Rectal smooth muscle tissue (tissue), 1 donor: Measurements from ENCODE around the gene NIPAL4.
"Not testable (repeated sequence)": the region's sequence is repeated elsewhere in the genome, so short reads cannot be mapped to it uniquely, and the experiment has no call there.

ENCODE experiments used
- H3K27ac ChIP-seq: one replicate; pipeline ENCODE4 v1.7.0; 2013; ENCODE audit warnings: low read depth, low read length, inconsistent platforms
- H3K27me3 ChIP-seq: one replicate; pipeline ENCODE4 v1.7.0; 2013; ENCODE audit warnings: low read length; ENCODE audit not compliant: control insufficient read depth, insufficient read depth
- H3K36me3 ChIP-seq: one replicate; pipeline ENCODE4 v1.7.0; 2013; ENCODE audit warnings: low read length; ENCODE audit not compliant: control insufficient read depth, insufficient read depth
- H3K4me1 ChIP-seq: one replicate; pipeline ENCODE4 v1.7.0; 2013; ENCODE audit warnings: low read length; ENCODE audit not compliant: control insufficient read depth, insufficient read depth
- H3K4me3 ChIP-seq: one replicate; pipeline ENCODE4 v1.7.0; 2013; ENCODE audit warnings: low read length
- H3K9ac ChIP-seq: one replicate; pipeline ENCODE4 v1.7.0; 2013; ENCODE audit warnings: low read length

Gene NIPAL4

GRCh38 chr5:157479166-157479565, 19.2 kb downstream of the NIPAL4 start:
- H3K36me3 ChIP-seq, result peaks cover 9% of the 10 kb centered on the region
- H3K27me3 ChIP-seq, result no peaks in the 10 kb centered on the region
- peak overlapping the region; percentile 87 for H3K27ac ChIP-seq
- H3K4me1 ChIP-seq, result peaks cover 35% of the 10 kb centered on the region
- H3K9ac ChIP-seq, result peak overlapping the region; percentile 47
- no peak overlapping the region for H3K4me3 ChIP-seq

- Histone ChIP-seq H3K27me3 (no peaks in the 10 kb centered on the region), H3K9ac (no peak overlapping the region), H3K36me3 (peaks cover 9% of the 10 kb centered on the region), H3K27ac (peak overlapping the region; percentile 87), H3K4me1 (peaks cover 34% of the 10 kb centered on the region), H3K4me3 (no peak overlapping the region)
Observed at GRCh38 chr5:157479612-157480510, 19.8 kb downstream of the NIPAL4 start.

GRCh38 chr5:157481265-157481664, 21.3 kb downstream of the NIPAL4 start:
- Histone ChIP-seq H3K4me3 (no peak overlapping the region), H3K9ac (no peak overlapping the region), H3K36me3 (peaks cover 9% of the 10 kb centered on the region), H3K27ac (no peak overlapping the region), H3K4me1 (peaks cover 34% of the 10 kb centered on the region), H3K27me3 (no peaks in the 10 kb centered on the region)

DNA sequence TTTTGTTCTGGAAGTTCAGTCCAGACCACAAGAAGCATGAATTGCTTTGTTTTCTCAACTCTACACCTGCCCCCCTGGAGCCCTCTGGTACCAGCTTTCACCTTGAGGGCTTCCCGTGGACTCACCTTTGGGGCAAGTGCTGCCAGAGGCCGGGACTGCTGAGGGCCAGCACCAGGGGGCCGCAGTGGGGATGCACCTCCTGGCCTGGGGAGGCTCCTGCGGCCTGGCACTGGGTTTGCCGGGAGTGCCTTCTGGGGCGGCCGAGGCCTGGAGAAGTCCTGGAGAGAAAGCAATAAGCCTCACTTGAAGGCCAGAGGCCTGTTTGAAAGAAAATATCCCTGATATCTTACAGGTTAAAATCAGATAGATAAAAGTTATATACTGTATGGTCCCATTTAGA, 21.7 kb downstream of the NIPAL4 start:
- Histone ChIP-seq H3K4me1 (peaks cover 33% of the 10 kb centered on the region), H3K27ac (no peak overlapping the region), H3K9ac (no peak overlapping the region), H3K4me3 (no peak overlapping the region), H3K27me3 (no peaks in the 10 kb centered on the region), H3K36me3 (peaks cover 9% of the 10 kb centered on the region)

DNA sequence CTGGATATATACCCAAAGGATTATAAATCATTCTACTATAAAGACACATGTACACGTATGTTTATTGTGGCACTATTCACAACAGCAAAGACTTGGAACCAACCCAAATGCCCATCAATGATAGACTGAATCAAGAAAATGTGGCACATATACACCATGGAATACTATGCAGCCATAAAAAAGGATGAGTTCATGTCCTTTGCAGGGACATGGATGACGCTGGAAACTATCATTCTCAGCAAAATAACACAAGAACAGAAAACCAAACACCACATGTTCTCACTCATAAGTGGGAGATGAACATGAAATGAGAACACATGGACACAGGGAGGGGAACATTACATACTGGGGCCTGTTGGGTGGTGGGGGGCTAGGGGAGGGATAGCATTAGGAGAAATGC, 22.7 kb downstream of the NIPAL4 start:
- not testable (repeated sequence) for H3K36me3 ChIP-seq, H3K4me3 ChIP-seq, H3K9ac ChIP-seq, H3K27me3 ChIP-seq, H3K27ac ChIP-seq
- peaks cover 22% of the 10 kb centered on the region for H3K4me1 ChIP-seq

- Histone ChIP-seq H3K27me3 (no peaks in the 10 kb centered on the region), H3K27ac (no peak overlapping the region), H3K36me3 (peaks cover 12% of the 10 kb centered on the region), H3K9ac (no peak overlapping the region), H3K4me3 (no peak overlapping the region), H3K4me1 (peaks cover 3% of the 10 kb centered on the region)
Observed at GRCh38 chr5:157484768-157485167, 24.8 kb downstream of the NIPAL4 start.

GRCh38 chr5:157485340-157485739, 25.3 kb downstream of the NIPAL4 start:
- Histone ChIP-seq H3K9ac (no peak overlapping the region), H3K4me1 (no peaks in the 10 kb centered on the region), H3K27me3 (no peaks in the 10 kb centered on the region), H3K27ac (no peak overlapping the region), H3K36me3 (peaks cover 12% of the 10 kb centered on the region), H3K4me3 (no peak overlapping the region)

DNA sequence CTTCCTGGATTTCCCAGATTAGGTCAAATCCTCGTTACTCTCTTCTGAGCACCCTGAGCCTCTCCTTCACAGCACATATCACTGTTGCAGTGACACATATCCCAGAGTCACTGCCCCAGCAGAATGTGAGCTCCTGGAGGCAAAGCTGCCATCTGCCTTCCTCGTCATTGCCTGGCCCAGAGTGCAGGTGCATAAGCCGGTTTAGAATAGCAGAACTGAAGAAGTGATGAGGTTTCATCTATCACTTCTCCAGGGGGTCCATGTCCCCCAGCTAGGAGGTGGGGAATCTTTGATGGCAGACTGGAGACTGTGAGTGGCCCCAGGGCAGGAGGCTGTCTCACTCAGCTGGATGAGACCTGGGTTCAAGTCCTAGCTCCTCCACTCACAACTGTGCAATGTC, 25.8 kb downstream of the NIPAL4 start:
- H3K4me3 ChIP-seq, result no peak overlapping the region
- H3K27me3 ChIP-seq, result no peaks in the 10 kb centered on the region
- H3K4me1 ChIP-seq, result no peaks in the 10 kb centered on the region
- no peak overlapping the region for H3K27ac ChIP-seq
- H3K9ac ChIP-seq, result no peak overlapping the region
- H3K36me3 ChIP-seq, result peaks cover 11% of the 10 kb centered on the region

GRCh38 chr5:157486221-157486681, 26.2 kb downstream of the NIPAL4 start:
- Histone ChIP-seq H3K9ac (no peak overlapping the region), H3K4me1 (no peaks in the 10 kb centered on the region), H3K4me3 (no peak overlapping the region), H3K36me3 (peaks cover 11% of the 10 kb centered on the region), H3K27me3 (no peaks in the 10 kb centered on the region), H3K27ac (no peak overlapping the region)

GRCh38 chr5:157486861-157487260, 26.8 kb downstream of the NIPAL4 start:
- Histone ChIP-seq H3K27ac (no peak overlapping the region), H3K9ac (no peak overlapping the region), H3K4me1 (no peaks in the 10 kb centered on the region), H3K27me3 (no peaks in the 10 kb centered on the region), H3K4me3 (no peak overlapping the region), H3K36me3 (peaks cover 11% of the 10 kb centered on the region)

DNA sequence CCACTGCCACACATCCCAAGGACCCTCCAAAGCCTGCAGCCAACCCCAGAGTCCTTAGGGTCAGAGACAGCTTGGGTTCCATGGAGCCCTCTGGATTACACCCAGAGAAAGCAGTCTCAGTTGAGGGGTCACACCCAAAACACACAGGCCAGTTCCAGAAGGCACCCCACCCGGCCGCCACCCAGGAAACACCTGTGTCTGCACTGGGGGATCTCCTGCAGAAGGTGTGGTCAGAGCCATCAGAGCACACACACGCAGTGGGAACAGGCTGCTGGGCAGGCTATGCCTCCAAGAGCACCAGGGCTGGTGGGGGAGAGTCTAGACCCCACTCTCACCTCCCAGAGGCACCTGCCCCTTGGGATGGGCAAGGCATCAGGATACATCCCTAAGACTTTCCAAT, 27.3 kb downstream of the NIPAL4 start:
- Histone ChIP-seq H3K9ac (no peak overlapping the region), H3K4me1 (no peaks in the 10 kb centered on the region), H3K27ac (no peak overlapping the region), H3K27me3 (no peaks in the 10 kb centered on the region), H3K4me3 (no peak overlapping the region), H3K36me3 (peaks cover 11% of the 10 kb centered on the region)

- H3K9ac ChIP-seq, result no peak overlapping the region
- peaks cover 21% of the 10 kb centered on the region for H3K36me3 ChIP-seq
- H3K4me3 ChIP-seq, result no peak overlapping the region
- no peak overlapping the region for H3K27ac ChIP-seq
- no peaks in the 10 kb centered on the region for H3K27me3 ChIP-seq
- no peaks in the 10 kb centered on the region for H3K4me1 ChIP-seq
Observed at GRCh38 chr5:157491471-157491995, 31.5 kb downstream of the NIPAL4 start.

GRCh38 chr5:157492886-157493285, 32.9 kb downstream of the NIPAL4 start:
- H3K36me3 ChIP-seq, result peaks cover 25% of the 10 kb centered on the region
- no peaks in the 10 kb centered on the region for H3K27me3 ChIP-seq
- H3K4me1 ChIP-seq, result no peaks in the 10 kb centered on the region
- H3K9ac ChIP-seq, result no peak overlapping the region
- H3K27ac ChIP-seq, result no peak overlapping the region
- no peak overlapping the region for H3K4me3 ChIP-seq
